ENCODE results near the gene CYLD.

DNA sequence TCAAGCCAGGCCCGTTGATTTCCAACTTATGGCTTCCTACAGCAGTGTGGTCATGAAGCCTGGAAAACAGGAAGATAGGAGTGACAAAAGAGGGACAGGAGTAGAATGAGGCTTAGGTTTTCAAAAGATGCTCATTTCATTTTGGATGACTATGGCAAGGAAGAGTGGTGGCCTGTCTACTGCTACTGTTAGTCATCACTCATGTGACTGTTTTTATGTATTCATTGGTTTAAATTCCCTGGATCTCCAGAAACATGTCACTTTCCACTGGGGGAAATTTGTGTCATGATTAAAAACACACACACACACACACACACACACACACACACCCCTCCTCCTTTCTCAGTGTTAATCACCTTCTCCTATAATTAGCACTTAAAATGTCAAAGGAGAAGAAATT lies 1.1 kb upstream of the CYLD start:
- TF ChIP-seq, protein P1, sequence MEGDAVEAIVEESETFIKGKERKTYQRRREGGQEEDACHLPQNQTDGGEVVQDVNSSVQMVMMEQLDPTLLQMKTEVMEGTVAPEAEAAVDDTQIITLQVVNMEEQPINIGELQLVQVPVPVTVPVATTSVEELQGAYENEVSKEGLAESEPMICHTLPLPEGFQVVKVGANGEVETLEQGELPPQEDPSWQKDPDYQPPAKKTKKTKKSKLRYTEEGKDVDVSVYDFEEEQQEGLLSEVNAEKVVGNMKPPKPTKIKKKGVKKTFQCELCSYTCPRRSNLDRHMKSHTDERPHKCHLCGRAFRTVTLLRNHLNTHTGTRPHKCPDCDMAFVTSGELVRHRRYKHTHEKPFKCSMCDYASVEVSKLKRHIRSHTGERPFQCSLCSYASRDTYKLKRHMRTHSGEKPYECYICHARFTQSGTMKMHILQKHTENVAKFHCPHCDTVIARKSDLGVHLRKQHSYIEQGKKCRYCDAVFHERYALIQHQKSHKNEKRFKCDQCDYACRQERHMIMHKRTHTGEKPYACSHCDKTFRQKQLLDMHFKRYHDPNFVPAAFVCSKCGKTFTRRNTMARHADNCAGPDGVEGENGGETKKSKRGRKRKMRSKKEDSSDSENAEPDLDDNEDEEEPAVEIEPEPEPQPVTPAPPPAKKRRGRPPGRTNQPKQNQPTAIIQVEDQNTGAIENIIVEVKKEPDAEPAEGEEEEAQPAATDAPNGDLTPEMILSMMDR (IDR thresholded peaks at IDR 0.05 in 2 of 3, conservative IDR thresholded peaks at IDR 0.05 in 1 of 3; ENCODE audit: control insufficient read depth in 2 of 3, extremely low read depth in 1 of 3, insufficient read depth in 1 of 3, low read depth in 3 of 3, low read length in 3 of 3): no peak
- TF ChIP-seq, protein P2, sequence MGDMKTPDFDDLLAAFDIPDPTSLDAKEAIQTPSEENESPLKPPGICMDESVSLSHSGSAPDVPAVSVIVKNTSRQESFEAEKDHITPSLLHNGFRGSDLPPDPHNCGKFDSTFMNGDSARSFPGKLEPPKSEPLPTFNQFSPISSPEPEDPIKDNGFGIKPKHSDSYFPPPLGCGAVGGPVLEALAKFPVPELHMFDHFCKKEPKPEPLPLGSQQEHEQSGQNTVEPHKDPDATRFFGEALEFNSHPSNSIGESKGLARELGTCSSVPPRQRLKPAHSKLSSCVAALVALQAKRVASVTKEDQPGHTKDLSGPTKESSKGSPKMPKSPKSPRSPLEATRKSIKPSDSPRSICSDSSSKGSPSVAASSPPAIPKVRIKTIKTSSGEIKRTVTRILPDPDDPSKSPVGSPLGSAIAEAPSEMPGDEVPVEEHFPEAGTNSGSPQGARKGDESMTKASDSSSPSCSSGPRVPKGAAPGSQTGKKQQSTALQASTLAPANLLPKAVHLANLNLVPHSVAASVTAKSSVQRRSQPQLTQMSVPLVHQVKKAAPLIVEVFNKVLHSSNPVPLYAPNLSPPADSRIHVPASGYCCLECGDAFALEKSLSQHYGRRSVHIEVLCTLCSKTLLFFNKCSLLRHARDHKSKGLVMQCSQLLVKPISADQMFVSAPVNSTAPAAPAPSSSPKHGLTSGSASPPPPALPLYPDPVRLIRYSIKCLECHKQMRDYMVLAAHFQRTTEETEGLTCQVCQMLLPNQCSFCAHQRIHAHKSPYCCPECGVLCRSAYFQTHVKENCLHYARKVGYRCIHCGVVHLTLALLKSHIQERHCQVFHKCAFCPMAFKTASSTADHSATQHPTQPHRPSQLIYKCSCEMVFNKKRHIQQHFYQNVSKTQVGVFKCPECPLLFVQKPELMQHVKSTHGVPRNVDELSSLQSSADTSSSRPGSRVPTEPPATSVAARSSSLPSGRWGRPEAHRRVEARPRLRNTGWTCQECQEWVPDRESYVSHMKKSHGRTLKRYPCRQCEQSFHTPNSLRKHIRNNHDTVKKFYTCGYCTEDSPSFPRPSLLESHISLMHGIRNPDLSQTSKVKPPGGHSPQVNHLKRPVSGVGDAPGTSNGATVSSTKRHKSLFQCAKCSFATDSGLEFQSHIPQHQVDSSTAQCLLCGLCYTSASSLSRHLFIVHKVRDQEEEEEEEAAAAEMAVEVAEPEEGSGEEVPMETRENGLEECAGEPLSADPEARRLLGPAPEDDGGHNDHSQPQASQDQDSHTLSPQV (IDR thresholded peaks at IDR 0.05): no peak
